GM06990 (cell line): ENCODE data around the gene DNAH11.

Experiments used
- DNase-seq: peaks from one replicate; pipeline ENCODE4 v3.0.0-alpha.2; 2011; ENCODE audit not compliant: insufficient read length; ENCODE audit errors: extremely low read depth
- H3K27me3 ChIP-seq: replicated peaks from 2 replicates; pipeline ENCODE4 v1.6.0; 2011; ENCODE audit warnings: low read length; ENCODE audit not compliant: control insufficient read depth, insufficient read depth
- H3K36me3 ChIP-seq: 2 replicates; pipeline ENCODE4 v1.5.1; 2011; ENCODE audit warnings: low read length; ENCODE audit not compliant: control insufficient read depth, insufficient read depth
- H3K4me3 ChIP-seq: replicated peaks from 2 replicates; pipeline ENCODE4 v1.5.1; 2011; ENCODE audit warnings: low read depth, mild to moderate bottlenecking, control low read depth, low read length
- CTCF ChIP-seq: IDR thresholded peaks from 2 replicates; pipeline ENCODE4 v1.5.1; 2011; ENCODE audit warnings: low read length, control low read depth, mild to moderate bottlenecking, inconsistent platforms; ENCODE audit not compliant: insufficient read depth, poor library complexity, severe bottlenecking

The DNAH11 gene

GRCh38 chr7:21706131-21706530 is 163.3 kb downstream of the DNAH11 start:
- H3K4me3 ChIP-seq: no peak overlapping the region
- H3K27me3 ChIP-seq: no peaks in the 10 kb centered on the region; the same call in 1 of the 2 replicates
- no peaks in the 10 kb centered on the region for H3K36me3 ChIP-seq
- no peak for TF ChIP-seq CTCF
- DNase-seq: no peak

- Histone ChIP-seq H3K36me3 (no peaks in the 10 kb centered on the region), H3K4me3 (no peak overlapping the region), H3K27me3 (no peaks in the 10 kb centered on the region; the same call in 1 of the 2 replicates)
- TF ChIP-seq CTCF: no peak
- no peak for DNase-seq
These were observed 164.7 kb downstream of the DNAH11 start for GRCh38 chr7:21707566-21707965.

GRCh38 chr7:21708096-21708495 is 165.3 kb downstream of the DNAH11 start:
- Histone ChIP-seq H3K4me3 (no peak overlapping the region), H3K36me3 (no peaks in the 10 kb centered on the region), H3K27me3 (no peaks in the 10 kb centered on the region; the same call in 1 of the 2 replicates)
- DNase-seq: no peak
- no peak for TF ChIP-seq CTCF

GRCh38 chr7:21717323-21717722 is 174.5 kb downstream of the DNAH11 start:
- no peaks in the 10 kb centered on the region for H3K36me3 ChIP-seq
- H3K4me3 ChIP-seq: no peak overlapping the region
- H3K27me3 ChIP-seq: no peaks in the 10 kb centered on the region
- TF ChIP-seq CTCF: no peak
- no peak for DNase-seq

GRCh38 chr7:21718391-21718790 is 175.6 kb downstream of the DNAH11 start:
- no peaks in the 10 kb centered on the region for H3K36me3 ChIP-seq
- DNase-seq: no peak
- no peaks in the 10 kb centered on the region for H3K27me3 ChIP-seq
- H3K4me3 ChIP-seq: no peak overlapping the region
- TF ChIP-seq CTCF: no peak

GRCh38 chr7:21719846-21720245 is 177.0 kb downstream of the DNAH11 start:
- Histone ChIP-seq H3K4me3 (no peak overlapping the region), H3K27me3 (no peaks in the 10 kb centered on the region), H3K36me3 (no peaks in the 10 kb centered on the region)
- DNase-seq: no peak
- TF ChIP-seq CTCF: no peak
